Common myeloid progenitor, CD34-positive (primary cell): Measurements from ENCODE around the gene SCAF8.
A peak's percentile ranks its signal among the peaks of the same experiment; 100 is the strongest.
"Not testable (repeated sequence)": the region's sequence is repeated elsewhere in the genome, so short reads cannot be mapped to it uniquely, and the experiment has no call there.

Source experiments
- CTCF ChIA-PET: fragments of 350-600 bp; sonication (Branson Sonifier 250); formaldehyde crosslinking; loops from one replicate; lab custom pipeline; 2021; ENCODE audit warnings: antibody characterized with exemption; lab: Charles Lee
- POLR2A ChIA-PET: fragments of 350-600 bp; sonication (Branson Sonifier 250); formaldehyde crosslinking; loops from one replicate; lab custom pipeline; 2021; ENCODE audit warnings: antibody characterized with exemption; lab: Charles Lee
- DNase-seq, 3 donors: peaks; one replicate each; pipeline versions ENCODE4 v3.0.0 to v3.0.0-alpha.2; 2013
- H3K27ac ChIP-seq, 2 experiments: 1 replicate in 1 of 2; 2 replicates in 1 of 2; pipeline ENCODE4 v1.7.0; 2013; ENCODE audit warnings: inconsistent platforms in 2 of 2, low read length in 2 of 2, mild to moderate bottlenecking in 2 of 2, low read depth in 1 of 2, moderate library complexity in 1 of 2; ENCODE audit not compliant: severe bottlenecking in 2 of 2, insufficient read depth in 1 of 2, poor library complexity in 1 of 2
- H3K27me3 ChIP-seq, 5 experiments: replicated peaks in 2 of 5; 1 replicate in 3 of 5; 2 replicates in 2 of 5; pipeline versions ENCODE4 v1.6.1 to v1.7.0; 2013; ENCODE audit warnings: low read length in 4 of 5, mild to moderate bottlenecking in 2 of 5, moderate library complexity in 2 of 5, inconsistent platforms in 1 of 5; ENCODE audit not compliant: insufficient read depth in 5 of 5, control insufficient read depth in 4 of 5
- H3K36me3 ChIP-seq, 4 experiments: 1 replicate in 2 of 4; 2 replicates in 2 of 4; pipeline versions ENCODE4 v1.6.1 to v1.7.0; 2013; ENCODE audit warnings: low read length in 3 of 4, control low read depth in 1 of 4, mild to moderate bottlenecking in 1 of 4; ENCODE audit not compliant: control insufficient read depth in 4 of 4, insufficient read depth in 4 of 4
- H3K4me1 ChIP-seq, 4 experiments: 1 replicate in 3 of 4; 2 replicates in 1 of 4; pipeline versions ENCODE4 v1.6.1 to v1.7.1; 2013; ENCODE audit warnings: low read length in 3 of 4, mild to moderate bottlenecking in 3 of 4, control low read depth in 1 of 4, inconsistent platforms in 1 of 4, moderate library complexity in 1 of 4; ENCODE audit not compliant: control insufficient read depth in 4 of 4, insufficient read depth in 4 of 4; ENCODE audit errors: control extremely low read depth in 1 of 4
- H3K4me3 ChIP-seq, 7 experiments: 1 replicate in 4 of 7; 2 replicates in 3 of 7; pipeline versions ENCODE4 v1.5.1 to v1.7.0; 2013; ENCODE audit warnings: mild to moderate bottlenecking in 7 of 7, low read length in 6 of 7, moderate library complexity in 6 of 7, inconsistent platforms in 2 of 7, low read depth in 2 of 7, control low read depth in 1 of 7; ENCODE audit not compliant: insufficient read depth in 4 of 7, control insufficient read depth in 1 of 7; ENCODE audit errors: extremely low read depth in 1 of 7
- H3K9me3 ChIP-seq, 5 experiments: 1 replicate in 4 of 5; 2 replicates in 1 of 5; pipeline versions ENCODE4 v1.6.1 to v1.7.1; 2013; ENCODE audit warnings: low read length in 4 of 5, mild to moderate bottlenecking in 2 of 5, inconsistent platforms in 1 of 5, low read depth in 1 of 5, moderate library complexity in 1 of 5; ENCODE audit not compliant: control insufficient read depth in 4 of 5, insufficient read depth in 2 of 5; ENCODE audit errors: control extremely low read depth in 1 of 5
- WGBS: methylation state at CpG from one replicate; pipeline ENCODE4 v1.1.5; 2013; ENCODE audit not compliant: insufficient coverage; 5-methylcytosine and 5-hydroxymethylcytosine counted together

The SCAF8 gene

DNA sequence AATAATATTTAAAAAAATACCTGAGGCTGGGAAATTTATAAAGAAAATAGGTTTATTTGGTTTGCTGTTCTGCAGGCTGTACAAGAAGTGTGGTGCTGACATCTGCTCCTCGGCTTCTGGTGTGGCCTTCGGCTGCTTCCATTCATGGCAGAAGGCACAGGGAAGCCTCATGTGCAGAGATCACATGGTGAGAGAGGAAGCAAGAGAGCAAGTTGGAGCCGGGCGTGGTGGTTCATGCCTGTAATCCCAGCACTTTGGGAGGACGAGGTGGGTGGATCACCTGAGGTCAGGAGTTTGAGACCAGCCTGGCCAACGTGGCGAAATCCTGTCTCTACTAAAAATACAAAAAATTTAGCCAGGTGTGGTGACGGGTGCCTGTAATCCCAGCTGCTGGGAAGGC is 16.9 kb upstream of the SCAF8 start:
- H3K4me3 ChIP-seq, H3K27me3 ChIP-seq, DNase-seq, CTCF ChIA-PET, H3K27ac ChIP-seq, POLR2A ChIA-PET, H3K36me3 ChIP-seq: not testable (repeated sequence)
- Histone ChIP-seq H3K9me3 (peaks cover 0 to 13% (median 2%) of the 10 kb centered on the region in 5 experiments), H3K4me1 (peaks cover 14 to 29% (median 18%) of the 10 kb centered on the region in 4 experiments)
- 95% methylated on average over 7 of the region's 8 CpGs for WGBS

GRCh38 chr6:154719433-154719832 is 13.8 kb upstream of the SCAF8 start:
- Histone ChIP-seq H3K36me3 (no peaks in the 10 kb centered on the region), H3K4me3 (no peak overlapping the region), H3K9me3 (peaks cover 0 to 13% (median 2%) of the 10 kb centered on the region in 5 experiments), H3K27me3 (no peaks in the 10 kb centered on the region), H3K27ac (no peak overlapping the region), H3K4me1 (peaks cover 8 to 20% (median 12%) of the 10 kb centered on the region in 4 experiments)
- 90% methylated on average over 2 of the region's 4 CpGs for WGBS
- CTCF ChIA-PET = interaction anchor here (0.6 to 1.4 kb wide), 6 partner anchors 12 to 209 kb away, joined by 3 to 5 read pairs (median 3); no protein-coding TSS in a partner anchor
- POLR2A ChIA-PET = interaction anchor here (0.6 kb wide), 1 partner anchor 552 kb away, joined by 3 read pairs; no protein-coding TSS in a partner anchor
- DNase-seq = no peak

DNA sequence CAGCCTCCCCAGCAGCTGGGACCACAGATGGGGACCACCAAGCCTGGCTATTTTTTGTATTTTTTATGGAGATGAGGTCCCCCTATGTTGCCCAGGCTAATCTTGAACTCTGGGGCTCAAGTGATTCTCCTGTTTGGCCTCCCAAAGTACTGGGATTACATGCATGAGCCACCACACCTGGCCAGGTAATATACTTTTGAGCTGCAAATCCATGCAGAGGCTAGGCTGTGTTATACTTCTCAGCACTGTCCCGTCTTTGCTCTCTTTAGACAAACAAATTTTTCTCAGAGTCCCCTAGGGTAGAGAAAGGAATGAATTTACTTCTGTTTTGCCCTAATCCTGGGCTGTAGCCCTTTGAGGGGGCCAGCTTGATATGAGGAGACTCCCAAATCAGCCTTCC is 13.4 kb upstream of the SCAF8 start:
- DNase-seq = no peak
- Histone ChIP-seq H3K27me3 (no peaks in the 10 kb centered on the region), H3K27ac (no peak overlapping the region), H3K9me3 (peaks cover 0 to 13% (median 2%) of the 10 kb centered on the region in 5 experiments), H3K4me3 (no peak overlapping the region), H3K36me3 (no peaks in the 10 kb centered on the region), H3K4me1 (peaks cover 7 to 17% (median 10%) of the 10 kb centered on the region in 4 experiments)
- POLR2A ChIA-PET = no interaction called here
- WGBS = no CpG with 5 or more reads among the region's 1 CpG
- CTCF ChIA-PET = interaction anchor here (0.6 to 1.4 kb wide), 6 partner anchors 12 to 208 kb away, joined by 3 to 5 read pairs (median 3); no protein-coding TSS in a partner anchor

- H3K4me1 ChIP-seq = peaks cover 0 to 4% (median 2%) of the 10 kb centered on the region in 4 experiments
- no peaks in the 10 kb centered on the region for H3K27me3 ChIP-seq
- ChIA-PET CTCF (no interaction called here), POLR2A (no interaction called here)
- H3K9me3 ChIP-seq = peaks cover 0 to 13% (median 2%) of the 10 kb centered on the region in 5 experiments
- H3K27ac ChIP-seq = no peak overlapping the region
- peak; percentile 61 to 93 (median 91) for DNase-seq
- WGBS = 12% methylated on average over 5 of the region's 6 CpGs
- H3K36me3 ChIP-seq = no peaks in the 10 kb centered on the region
- no peak overlapping the region for H3K4me3 ChIP-seq
Observed at GRCh38 chr6:154721460-154721859, 11.8 kb upstream of the SCAF8 start.

- CTCF ChIA-PET = interaction anchor here (0.7 to 2.4 kb wide), 3 partner anchors 10 to 51 kb away, joined by 3 to 6 read pairs (median 3); no protein-coding TSS in a partner anchor
Observed at GRCh38 chr6:154726887-154727286, 6.3 kb upstream of the SCAF8 start.

DNA sequence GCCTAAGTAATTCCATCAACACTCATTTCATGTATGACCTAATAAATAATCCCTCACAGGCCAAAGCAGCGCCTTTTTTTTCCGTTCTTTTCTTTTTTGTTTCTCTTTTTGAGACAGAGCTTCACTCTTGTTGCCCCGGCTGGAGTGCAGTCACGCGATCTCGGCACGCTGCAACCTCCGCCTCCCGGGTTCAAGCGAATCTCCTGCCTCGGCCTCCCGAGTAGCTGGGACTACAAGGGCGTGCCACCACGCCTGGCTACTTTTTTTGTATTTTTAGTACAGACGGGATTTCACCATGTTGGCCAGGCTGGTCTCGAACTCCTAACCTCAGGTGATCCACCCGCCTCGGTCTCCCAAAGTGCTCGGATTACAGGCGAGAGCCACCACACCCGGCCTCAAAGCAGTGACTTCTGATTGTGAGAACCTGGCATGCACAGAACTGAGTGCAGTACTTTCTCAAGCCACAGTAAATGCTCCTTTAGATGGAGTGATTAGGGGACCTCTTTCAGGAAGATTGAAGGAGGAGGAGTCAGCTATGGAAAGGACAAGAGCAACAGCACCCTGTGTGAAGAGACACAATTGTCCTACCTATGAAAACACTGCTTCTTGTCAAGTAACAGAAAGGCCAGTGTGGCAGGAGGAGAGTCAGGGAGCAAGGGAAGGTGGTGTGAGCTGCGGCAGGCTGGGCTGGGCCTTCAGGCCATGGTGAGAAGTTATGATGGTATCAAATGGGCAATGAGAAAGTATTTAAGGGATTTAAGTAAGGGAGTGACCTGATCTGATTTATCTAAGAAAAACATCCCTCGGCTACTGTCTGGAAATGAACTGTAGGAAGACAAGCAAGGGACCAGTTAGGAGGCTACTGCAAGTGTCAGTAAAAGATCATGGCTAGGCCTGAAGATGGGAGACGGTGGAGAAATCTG is 1.7 kb upstream of the SCAF8 start:
- Histone ChIP-seq H3K4me1 (peaks cover 10 to 30% (median 17%) of the 10 kb centered on the region in 4 experiments), H3K27ac (no peak overlapping the region), H3K27me3 (no peaks in the 10 kb centered on the region), H3K9me3 (no peaks in the 10 kb centered on the region), H3K36me3 (no peaks in the 10 kb centered on the region), H3K4me3 (no peak overlapping the region)
- 97% methylated on average over 24 of the region's 24 CpGs for whole genome bisulfite sequencing
- ChIA-PET POLR2A (interaction anchor here (0.6 kb wide), 1 partner anchor 57 kb away, joined by 3 read pairs; no protein-coding TSS in a partner anchor), CTCF (interaction anchor here (0.8 to 2.0 kb wide), 10 partner anchors 8 to 75 kb away, joined by 3 to 8 read pairs (median 4); no protein-coding TSS in a partner anchor)
- peak in 1 of 3 donors; percentile 28 for DNase-seq

More at GRCh38 chr6:154726887-154727286, 6.3 kb upstream of the SCAF8 start:
- H3K27ac ChIP-seq = no peak overlapping the region
- H3K27me3 ChIP-seq = no peaks in the 10 kb centered on the region
- no peaks in the 10 kb centered on the region for H3K9me3 ChIP-seq
- WGBS = 100% methylated on average over 1 of the region's 1 CpG
- no peaks in the 10 kb centered on the region for H3K4me1 ChIP-seq
- H3K36me3 ChIP-seq = no peaks in the 10 kb centered on the region
- no peak overlapping the region for H3K4me3 ChIP-seq
- DNase-seq = no peak
- POLR2A ChIA-PET = no interaction called here
